Forelimb muscle (tissue), 1 donor: Measurements from ENCODE around the gene CABP4. TPM values are rescaled to one million over a fixed set of nuclear protein-coding genes. Genes with fewer than 3 reads are reported as not detected.

Experiments used
- DNase-seq: peaks from one replicate; pipeline ENCODE4 v3.0.0-alpha.2; 2013; ENCODE audit warnings: low read depth
- polyA plus RNA-seq: library from polyadenylated mRNA; unstranded; fragments of 120-200 nt; gene quantifications from one replicate; pipeline ENCODE4 v1.2.1, GENCODE V29; 2013; ENCODE audit not compliant: insufficient read length

The CABP4 gene
- polyA plus RNA-seq: 1.1 TPM

DNA sequence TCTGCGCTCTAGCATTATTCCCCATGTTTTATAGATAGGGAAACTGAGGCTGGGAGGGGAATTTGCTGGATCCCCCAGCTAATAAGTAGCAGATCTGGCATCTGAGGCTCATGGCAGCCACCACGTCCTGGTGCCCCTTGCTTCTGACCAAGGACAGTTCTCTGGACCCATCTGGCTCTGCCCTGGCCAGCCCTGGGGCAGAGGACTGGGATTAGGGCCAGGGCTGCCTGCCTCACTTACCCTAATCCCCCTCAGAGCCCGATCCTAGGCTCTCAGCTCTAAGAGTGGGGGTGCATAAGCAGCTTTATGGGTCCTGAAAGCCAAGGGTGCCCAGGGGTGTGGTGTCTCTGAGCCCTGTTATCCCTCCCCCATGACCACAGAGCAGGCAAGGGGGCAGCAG is at the start of gene CABP4:
Gene CABP4 (plus strand): TSS at position 301 of the 400 bp plus-strand sequence. CDS start 70 bp downstream, at position 371.
- DNase-seq: no peak

- no peak for DNase-seq
Observed at GRCh38 chr11:67405688-67406339, 49.3 kb upstream of the CABP4 start.

DNA sequence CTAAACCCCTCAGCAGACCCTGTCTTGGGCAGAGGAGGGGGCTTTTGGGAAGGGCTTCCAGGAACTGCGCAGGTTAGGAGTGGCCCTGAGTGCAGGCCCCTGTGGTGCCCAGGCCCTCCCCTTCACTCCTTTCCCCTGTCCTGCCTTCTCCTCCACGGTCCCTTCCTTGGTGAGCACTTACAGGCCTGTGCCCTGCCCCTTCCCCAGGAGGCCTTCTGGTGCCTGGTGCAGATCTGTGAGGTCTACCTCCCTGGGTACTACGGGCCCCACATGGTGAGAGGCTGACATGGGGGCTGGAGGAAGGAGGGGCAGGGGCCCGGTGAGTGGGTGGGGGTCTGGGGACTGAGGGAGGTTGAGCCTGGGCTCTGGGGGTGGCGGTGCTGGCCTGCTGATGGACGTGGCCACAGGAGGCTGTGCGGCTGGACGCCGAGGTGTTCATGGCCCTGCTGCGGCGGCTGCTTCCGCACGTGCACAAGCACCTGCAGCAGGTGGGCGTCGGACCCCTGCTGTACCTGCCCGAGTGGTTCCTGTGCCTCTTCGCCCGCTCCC is 48.7 kb upstream of the CABP4 start:
- no peak for DNase-seq

DNA sequence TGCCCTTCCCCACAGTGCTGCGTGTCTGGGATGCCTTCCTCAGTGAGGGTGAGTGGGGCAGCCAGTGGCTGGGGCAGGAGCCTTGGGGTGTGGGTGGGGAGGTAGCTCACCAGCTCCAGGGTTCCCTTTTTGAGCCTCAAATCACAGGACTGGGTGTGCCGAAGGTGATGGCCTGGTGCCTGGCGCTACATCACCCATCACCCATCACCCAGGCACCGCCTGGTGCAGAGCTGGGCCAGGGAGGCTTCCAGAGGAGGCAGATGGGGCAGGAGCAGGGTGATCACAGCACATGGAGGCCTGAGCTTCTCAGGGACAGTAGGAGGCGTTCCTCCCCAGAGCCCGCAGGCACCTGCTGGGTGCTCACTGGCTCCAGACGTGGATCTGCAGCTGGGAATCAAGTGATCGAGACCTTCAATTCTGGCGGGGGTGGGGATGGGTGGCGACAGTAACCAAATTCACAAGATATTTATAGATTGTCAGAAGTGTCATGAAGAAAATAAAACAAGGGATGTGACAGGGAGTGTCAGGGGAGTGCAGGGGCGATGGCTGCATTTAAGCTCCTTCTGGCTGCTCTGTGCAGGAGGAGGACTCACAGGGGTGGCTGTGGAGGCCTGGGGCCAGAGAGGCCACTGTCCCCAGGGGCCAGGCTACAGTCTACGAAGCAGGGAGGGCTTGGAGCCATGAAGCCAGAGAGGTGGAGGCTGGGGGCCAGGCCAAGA is 48.0 kb upstream of the CABP4 start:
- no peak for DNase-seq

DNA sequence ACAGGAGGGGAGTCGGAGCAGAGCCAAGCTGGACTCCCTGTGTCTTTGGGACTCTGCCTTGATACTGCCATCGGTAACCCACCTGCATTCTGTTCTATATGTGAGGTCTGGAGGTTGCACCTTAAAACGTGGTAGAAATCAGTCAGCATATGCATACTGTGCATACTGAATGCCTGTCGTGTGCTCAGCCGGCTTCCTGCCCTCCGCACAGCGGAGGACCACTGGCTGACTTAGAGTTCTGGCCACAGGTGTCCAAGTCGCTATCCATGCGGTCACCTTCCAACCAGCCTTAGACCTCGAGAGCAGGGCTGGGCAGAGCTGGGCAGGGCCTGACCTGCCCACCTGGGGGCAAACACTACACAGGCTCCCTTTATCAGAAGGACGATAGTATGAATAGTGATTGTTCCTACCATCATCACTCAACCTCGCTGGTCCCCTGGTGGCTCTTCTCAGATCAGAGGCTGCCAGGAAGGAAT is 47.4 kb upstream of the CABP4 start:
- DNase-seq: no peak

GRCh38 chr11:67408437-67409200 is 46.5 kb upstream of the CABP4 start:
- no peak for DNase-seq

DNA sequence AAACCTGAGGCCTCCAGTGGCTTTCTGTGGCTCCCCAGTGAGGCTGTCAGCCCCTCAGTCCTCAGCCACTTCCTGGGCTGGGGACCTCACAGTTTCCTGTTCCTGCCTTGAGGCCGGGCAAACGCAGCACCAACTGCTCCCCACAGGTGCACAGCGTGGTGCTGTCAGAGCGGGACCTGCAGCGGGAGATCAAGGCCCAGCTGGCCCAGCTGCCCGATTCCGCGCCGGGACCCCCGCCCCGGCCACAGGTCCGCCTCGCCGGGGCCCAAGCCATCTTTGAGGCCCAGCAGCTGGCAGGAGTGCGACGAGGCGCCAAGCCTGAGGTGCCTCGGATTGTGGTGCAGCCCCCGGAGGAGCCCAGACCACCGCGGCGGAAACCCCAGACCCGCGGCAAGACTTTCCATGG is 45.9 kb upstream of the CABP4 start:
- DNase-seq: no peak

- no peak for DNase-seq
Observed at GRCh38 chr11:67409781-67410368, 45.3 kb upstream of the CABP4 start.

DNA sequence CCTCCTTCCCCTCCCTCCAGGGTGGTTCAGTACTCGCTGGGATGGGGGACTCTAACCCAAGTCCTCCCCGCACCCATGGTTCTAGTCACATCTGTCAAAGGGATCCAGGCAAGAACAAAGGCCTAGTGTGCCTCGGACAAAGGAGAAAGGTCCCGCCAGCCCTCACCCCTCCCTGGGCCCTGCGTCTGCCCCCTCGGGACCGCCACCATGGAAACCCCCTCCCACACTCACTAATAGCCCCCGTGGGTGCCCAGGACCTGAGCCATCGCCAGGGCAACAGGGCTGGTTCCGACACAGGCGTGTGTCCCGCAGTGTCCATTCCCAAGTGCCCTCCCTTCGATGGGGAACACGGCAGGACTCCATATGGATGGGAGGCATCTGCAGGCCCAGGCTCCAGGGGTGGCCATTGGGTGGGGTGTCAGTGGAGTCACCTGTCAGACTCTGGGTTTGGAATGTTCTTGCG is 44.8 kb upstream of the CABP4 start:
- DNase-seq: no peak

GRCh38 chr11:67410984-67411784 is 44.0 kb upstream of the CABP4 start:
- DNase-seq: no peak

DNA sequence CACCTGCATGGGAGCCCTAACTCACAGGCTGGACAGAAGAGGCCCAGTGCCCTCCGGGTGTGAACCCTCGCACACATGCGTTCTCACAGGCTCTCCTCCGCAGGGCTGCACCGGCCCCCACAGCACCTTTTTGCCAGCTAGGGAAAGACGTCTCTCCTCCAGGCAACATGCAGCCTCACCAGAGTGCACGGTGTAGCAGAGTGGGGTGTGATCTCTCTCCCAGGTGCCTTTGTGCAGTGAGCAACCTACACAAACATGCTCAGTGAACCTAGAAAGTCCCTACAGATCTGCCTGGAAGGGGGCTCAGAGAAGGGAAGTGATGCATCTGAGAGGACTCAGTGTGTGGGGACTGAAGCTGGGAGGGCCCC is 43.4 kb upstream of the CABP4 start:
- DNase-seq: no peak

DNA sequence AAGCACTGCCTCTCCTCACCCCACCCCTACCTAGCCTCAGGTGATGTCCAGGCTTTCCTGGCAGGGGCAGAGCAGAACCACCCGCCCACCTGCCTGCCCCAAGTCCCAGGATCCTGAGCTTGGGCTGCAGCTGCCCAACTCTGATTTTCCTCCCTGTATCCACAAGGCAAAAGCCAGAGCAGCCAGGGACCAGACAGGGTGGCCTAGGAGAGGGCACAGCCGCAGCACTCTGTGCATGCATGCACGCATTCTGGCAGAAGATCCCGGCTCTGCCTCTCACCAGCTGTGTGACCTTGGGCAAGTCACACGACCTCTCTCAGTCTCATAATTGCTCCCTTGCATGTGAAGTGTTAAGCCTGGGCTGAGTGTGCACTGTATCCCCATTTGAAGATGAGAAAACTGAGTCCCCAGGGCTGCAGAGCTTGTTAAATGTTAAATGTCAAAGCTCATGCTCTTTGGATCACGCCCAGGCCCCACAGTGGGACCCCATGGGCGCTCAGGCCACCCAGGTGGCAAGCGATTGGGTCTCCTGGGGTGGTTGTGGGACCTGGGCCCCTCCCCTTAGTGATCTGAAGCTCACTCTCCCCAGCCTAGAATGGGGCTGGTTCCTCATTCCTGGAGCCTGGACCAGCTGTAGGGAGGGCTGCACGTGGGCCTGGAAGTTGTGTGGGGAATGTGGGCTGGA is 42.5 kb upstream of the CABP4 start:
- DNase-seq: no peak

DNA sequence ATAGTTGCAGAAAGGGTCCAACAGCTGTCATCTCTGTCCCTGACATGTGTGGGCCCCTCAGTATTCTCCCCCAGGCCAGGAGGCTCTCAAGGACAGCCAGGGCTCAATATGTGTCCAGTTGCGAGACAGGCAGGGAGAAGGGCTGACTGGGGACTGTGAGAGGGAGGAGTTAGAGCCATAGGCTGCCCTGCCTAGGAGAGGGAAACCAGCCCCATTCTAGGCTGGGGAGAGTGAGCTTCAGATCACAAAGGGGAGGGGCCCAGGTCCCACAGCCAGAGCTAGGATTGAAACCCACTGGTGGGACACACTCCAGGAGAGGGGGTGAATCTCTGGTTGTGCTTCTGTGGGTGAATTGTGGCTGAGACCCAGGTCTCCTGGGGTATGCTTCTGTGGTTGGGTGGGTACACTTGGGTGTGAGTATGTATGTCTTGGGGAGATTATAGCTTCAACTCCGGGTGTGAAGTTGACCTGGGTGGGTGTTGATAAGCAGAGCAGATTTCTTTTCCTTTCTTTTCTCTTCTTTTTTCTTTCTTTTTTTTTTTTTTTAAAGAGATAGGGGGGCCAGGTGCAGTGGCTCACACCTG is 41.8 kb upstream of the CABP4 start:
- DNase-seq: no peak

DNA sequence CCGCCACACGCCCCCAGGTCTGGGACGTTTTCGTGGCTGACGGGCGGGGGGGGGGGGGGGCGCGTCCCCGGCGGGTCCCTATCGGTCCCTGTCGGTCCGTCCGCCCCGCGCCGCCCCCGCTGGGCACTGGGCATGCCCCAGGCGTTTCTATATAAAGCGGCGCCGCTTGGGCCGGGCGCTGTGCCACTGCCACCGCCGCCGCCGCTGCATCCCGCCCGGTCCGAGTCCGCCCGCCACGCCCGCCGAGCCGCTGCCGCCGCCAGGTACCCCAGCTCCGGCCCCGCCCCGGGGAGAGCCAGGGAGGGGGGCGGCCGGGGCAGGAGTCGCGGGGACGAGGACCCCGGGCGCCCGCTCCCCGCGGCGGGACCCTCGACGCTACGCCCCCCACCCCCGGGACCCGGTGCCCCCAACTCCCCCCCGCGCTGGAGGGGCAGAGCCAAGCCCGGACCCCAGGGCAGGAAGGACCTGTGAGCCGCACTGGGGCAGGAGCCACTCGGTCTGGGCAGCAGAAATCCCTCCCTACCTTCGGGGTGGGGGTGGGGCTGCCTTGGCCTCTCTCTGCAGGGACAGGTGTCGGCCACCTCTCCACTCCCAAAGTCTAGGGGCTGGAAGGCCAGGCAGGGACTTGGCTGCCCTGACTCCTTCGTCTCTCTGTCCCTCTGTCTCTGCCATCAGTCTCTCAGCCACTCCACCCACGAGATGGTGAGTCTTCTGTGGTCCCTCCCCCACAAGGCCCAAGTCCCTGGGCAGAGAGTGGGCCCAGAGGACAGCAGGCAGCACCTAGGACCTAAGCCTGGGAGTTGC is 39.5 kb upstream of the CABP4 start, which contains the start of gene CARNS1:
Gene CARNS1 (plus strand): TSS at position 178 of the 804 bp plus-strand sequence. CDS start 522 bp downstream, at position 700.
- DNase-seq: no peak

- no peak for DNase-seq
Observed at GRCh38 chr11:67416416-67417335, 38.5 kb upstream of the CABP4 start.

DNA sequence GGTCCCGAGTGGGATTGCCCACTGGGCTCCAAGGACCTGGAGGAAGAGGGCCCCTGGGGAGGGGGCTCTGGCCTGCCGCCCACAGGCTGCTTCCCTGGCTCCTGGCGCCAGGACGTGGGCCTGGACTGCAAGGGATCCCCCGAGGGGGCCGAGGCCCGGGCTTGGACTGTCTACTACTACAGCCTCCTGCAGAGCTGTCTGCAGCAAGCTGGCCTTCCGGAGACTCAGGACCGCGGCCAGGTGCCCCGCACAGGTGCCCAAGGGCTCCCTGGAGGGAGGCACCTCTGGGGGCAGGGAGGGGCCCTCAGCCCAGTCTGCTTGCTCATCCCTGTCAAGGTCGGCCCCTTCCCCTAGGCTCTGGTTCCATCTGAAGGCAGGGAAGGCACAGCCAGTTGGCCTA is 37.7 kb upstream of the CABP4 start:
- no peak for DNase-seq

- DNase-seq: no peak
Observed at GRCh38 chr11:67418476-67419281, 36.5 kb upstream of the CABP4 start.
